Spleen (tissue), 11 donors: ENCODE data around the gene HIVEP3. TPM values are rescaled to one million over a fixed set of nuclear protein-coding genes. Genes with fewer than 3 reads are reported as not detected.

Experiments used
- DNase-seq: peaks from one replicate; pipeline ENCODE4 v3.0.0-alpha.2; 2020
- H3K27ac ChIP-seq, 8 donors: fragments of 200-600 bp; sonication (generic) in 7 of 8; 1 replicate in 4 of 8; 2 replicates in 4 of 8; pipeline versions ENCODE4 v1.5.0 to v1.8.0; 2016 to 2021; ENCODE audit warnings: inconsistent platforms in 4 of 8, mild to moderate bottlenecking in 4 of 8, moderate library complexity in 1 of 8
- H3K27me3 ChIP-seq, 7 donors: fragments of 200-600 bp; sonication (generic) in 6 of 7; replicated peaks in 1 of 7; 1 replicate in 4 of 7; 2 replicates in 3 of 7; pipeline versions ENCODE4 v1.5.0 to v1.8.0; 2016 to 2021; ENCODE audit warnings: inconsistent platforms in 3 of 7, mild to moderate bottlenecking in 1 of 7
- H3K36me3 ChIP-seq, 6 donors: fragments of 200-600 bp; sonication (generic) in 5 of 6; 1 replicate in 4 of 6; 2 replicates in 2 of 6; pipeline versions ENCODE4 v1.5.0 to v1.8.0; 2016 to 2021; ENCODE audit warnings: inconsistent platforms in 2 of 6
- H3K4me1 ChIP-seq, 6 donors: fragments of 200-600 bp; sonication (generic) in 5 of 6; 1 replicate in 3 of 6; 2 replicates in 3 of 6; pipeline versions ENCODE4 v1.5.0 to v1.8.0; 2016 to 2021; ENCODE audit warnings: inconsistent platforms in 3 of 6
- H3K4me3 ChIP-seq, 8 donors: fragments of 200-600 bp; sonication (generic) in 7 of 8; 1 replicate in 4 of 8; 2 replicates in 4 of 8; pipeline versions ENCODE4 v1.5.0 to v1.8.0; 2016 to 2021; ENCODE audit warnings: inconsistent platforms in 4 of 8, mild to moderate bottlenecking in 4 of 8, moderate library complexity in 2 of 8
- H3K9me3 ChIP-seq, 8 donors: fragments of 200-600 bp; sonication (generic) in 7 of 8; 1 replicate in 4 of 8; 2 replicates in 4 of 8; pipeline versions ENCODE4 v1.5.0 to v1.8.0; 2016 to 2021; ENCODE audit warnings: inconsistent platforms in 4 of 8
- POLR2A ChIP-seq, 3 donors: fragments of 450-650 bp; IDR thresholded peaks; one replicate each; pipeline ENCODE4 v1.5.1; 2017; ENCODE audit warnings: antibody characterized with exemption in 3 of 3, mild to moderate bottlenecking in 1 of 3
- POLR2AphosphoS5 ChIP-seq, 3 donors: sonication (generic); formaldehyde crosslinking; IDR thresholded peaks; one replicate each; pipeline ENCODE4 v1.5.1; 2017; ENCODE audit warnings: antibody characterized with exemption in 3 of 3
- WGBS, 5 donors: extraction: QIAGEN DNeasy Blood & Tissue Kit in 3 of 5; methylation state at CpG; one replicate each; pipeline versions ENCODE4 v1.1.5 to v1.1.7; 2013 to 2018; 5-methylcytosine and 5-hydroxymethylcytosine counted together
- intact Hi-C: fragments of 100-400 bp; cut with DNase I; formaldehyde crosslinking; loops from one replicate; pipeline ENCODE4 v1.15.0; 2023; ENCODE audit warnings: low total_unique reads
- polyA plus RNA-seq, 3 donors: library from polyadenylated mRNA; stranded (reverse); fragments of 200-250 nt; gene quantifications; one replicate each; pipeline ENCODE4 v1.2.1, GENCODE V29; 2013
- total RNA-seq, 7 donors: library from RNA; depleted of rRNA in 3 of 7; stranded (reverse); fragments of >200 nt in 3 of 7; fragmentation: NEBNext Ultra II Directional in 4 of 7; extraction: Animal tissue kit (Norgen Biotek cat#: 25700) in 4 of 7; gene quantifications; one replicate each; pipeline versions ENCODE4 v1.1.0 to v1.2.1, GENCODE V29; 2016 to 2021
- TF ChIP-seq, protein P1 (sequence below), 11 experiments: fragments of 200-600 bp in 7 of 11; fragments of 450-650 bp in 4 of 11; sonication (generic) in 4 of 11; IDR thresholded peaks in 8 of 11; conservative IDR thresholded peaks in 3 of 11; 1 replicate in 7 of 11; 2 replicates in 4 of 11; pipeline versions ENCODE4 v1.4.0 to v1.8.0; 2016 to 2021; ENCODE audit warnings: antibody characterized with exemption in 11 of 11, inconsistent platforms in 4 of 11, mild to moderate bottlenecking in 1 of 11
- donor health status: healthy with polysubstance abuse.
- donor health status: DM: no; HTN: no; CAD: no; lungs with moderate emphysema.
- donor health status: DM: no; HTN: no; CAD: no.
- donor health status: Bipolar disorder and iron deficiency.
- donor health status: healthy.
- donor health status: DM: no; HTN: no; CAD: no.
- donor health status: DM: yes; HTN: yes; CAD: no.

HIVEP3 gene
- total and polyA plus RNA-seq, 10 donors: 2.4 to 21.2 (median 8.2) TPM

GRCh38 chr1:41855713-41856112 is 63.0 kb downstream of the HIVEP3 start:
- peaks cover 0 to 20% (median 2%) of the 10 kb centered on the region in 6 donors for H3K4me1 ChIP-seq
- H3K27ac ChIP-seq: no peak overlapping the region
- H3K27me3 ChIP-seq: no peaks in the 10 kb centered on the region
- TF ChIP-seq, protein P1, sequence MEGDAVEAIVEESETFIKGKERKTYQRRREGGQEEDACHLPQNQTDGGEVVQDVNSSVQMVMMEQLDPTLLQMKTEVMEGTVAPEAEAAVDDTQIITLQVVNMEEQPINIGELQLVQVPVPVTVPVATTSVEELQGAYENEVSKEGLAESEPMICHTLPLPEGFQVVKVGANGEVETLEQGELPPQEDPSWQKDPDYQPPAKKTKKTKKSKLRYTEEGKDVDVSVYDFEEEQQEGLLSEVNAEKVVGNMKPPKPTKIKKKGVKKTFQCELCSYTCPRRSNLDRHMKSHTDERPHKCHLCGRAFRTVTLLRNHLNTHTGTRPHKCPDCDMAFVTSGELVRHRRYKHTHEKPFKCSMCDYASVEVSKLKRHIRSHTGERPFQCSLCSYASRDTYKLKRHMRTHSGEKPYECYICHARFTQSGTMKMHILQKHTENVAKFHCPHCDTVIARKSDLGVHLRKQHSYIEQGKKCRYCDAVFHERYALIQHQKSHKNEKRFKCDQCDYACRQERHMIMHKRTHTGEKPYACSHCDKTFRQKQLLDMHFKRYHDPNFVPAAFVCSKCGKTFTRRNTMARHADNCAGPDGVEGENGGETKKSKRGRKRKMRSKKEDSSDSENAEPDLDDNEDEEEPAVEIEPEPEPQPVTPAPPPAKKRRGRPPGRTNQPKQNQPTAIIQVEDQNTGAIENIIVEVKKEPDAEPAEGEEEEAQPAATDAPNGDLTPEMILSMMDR (IDR thresholded peaks at IDR 0.05 in 8 of 11, conservative IDR thresholded peaks at IDR 0.05 in 3 of 11): no peak
- TF ChIP-seq POLR2AphosphoS5 (IDR thresholded peaks at IDR 0.05): no peak
- TF ChIP-seq POLR2A (IDR thresholded peaks at IDR 0.05): no peak
- intact Hi-C loops: no loop called here
- no peaks in the 10 kb centered on the region for H3K36me3 ChIP-seq
- H3K9me3 ChIP-seq: no peaks in the 10 kb centered on the region
- DNase-seq: no peak
- H3K4me3 ChIP-seq: no peak overlapping the region
- 84 to 95% (median 89%) methylated on average over 2 of the region's 2 CpGs for WGBS, 5 donors

GRCh38 chr1:41853907-41854306 is 64.8 kb downstream of the HIVEP3 start:
- Histone ChIP-seq H3K27me3 (no peaks in the 10 kb centered on the region), H3K27ac (no peak overlapping the region), H3K9me3 (no peaks in the 10 kb centered on the region), H3K36me3 (no peaks in the 10 kb centered on the region), H3K4me3 (no peak overlapping the region), H3K4me1 (peaks cover 0 to 9% (median 5%) of the 10 kb centered on the region in 6 donors)
- 87 to 93% (median 92%) methylated on average over 6 of the region's 6 CpGs for WGBS, 5 donors
- DNase-seq: no peak
- intact Hi-C loops: no loop called here
- TF ChIP-seq, protein P1 (IDR thresholded peaks at IDR 0.05 in 8 of 11, conservative IDR thresholded peaks at IDR 0.05 in 3 of 11): no peak
- no peak for TF ChIP-seq POLR2A (IDR thresholded peaks at IDR 0.05)

GRCh38 chr1:41852091-41852490 is 66.6 kb downstream of the HIVEP3 start:
- 87 to 98% (median 91%) methylated on average over 6 to 7 of the region's 7 CpGs for WGBS, 5 donors
- H3K27ac ChIP-seq: no peak overlapping the region
- DNase-seq: no peak

DNA sequence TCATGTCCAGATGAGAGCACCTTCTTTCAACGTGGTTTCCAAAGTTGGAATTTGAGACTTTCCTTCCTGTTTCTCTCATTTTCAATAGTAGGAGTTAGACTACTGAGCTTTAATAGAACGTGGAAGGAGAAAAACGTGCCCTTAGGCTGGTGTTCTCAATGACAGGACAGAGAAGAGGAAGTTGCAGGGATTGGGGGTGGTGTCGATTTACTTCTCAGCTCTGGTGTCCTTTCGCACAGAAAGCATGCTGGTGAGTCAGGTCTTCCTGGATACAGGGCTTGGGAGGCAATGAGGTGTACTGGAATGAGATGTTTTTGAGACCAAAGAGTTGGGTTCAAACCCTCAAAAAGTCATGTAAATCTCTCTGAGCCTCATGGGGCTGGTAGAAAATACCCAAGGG is 67.1 kb downstream of the HIVEP3 start:
- WGBS, 5 donors: 32 to 46% (median 39%) methylated on average over 5 of the region's 5 CpGs
- H3K27ac ChIP-seq: no peak overlapping the region
- no peaks in the 10 kb centered on the region for H3K36me3 ChIP-seq
- H3K4me1 ChIP-seq: peaks cover 0 to 14% (median 8%) of the 10 kb centered on the region in 6 donors
- TF ChIP-seq POLR2A (IDR thresholded peaks at IDR 0.05) (no peak), POLR2AphosphoS5 (IDR thresholded peaks at IDR 0.05) (no peak)
- TF ChIP-seq, protein P1 (IDR thresholded peaks at IDR 0.05 in 8 of 11, conservative IDR thresholded peaks at IDR 0.05 in 3 of 11): no peak
- no peak for DNase-seq
- H3K9me3 ChIP-seq: no peaks in the 10 kb centered on the region
- intact Hi-C loops: no loop called here
- no peaks in the 10 kb centered on the region for H3K27me3 ChIP-seq
- no peak overlapping the region for H3K4me3 ChIP-seq

More at GRCh38 chr1:41852091-41852490, 66.6 kb downstream of the HIVEP3 start:
- Histone ChIP-seq H3K9me3 (no peaks in the 10 kb centered on the region), H3K4me3 (no peak overlapping the region), H3K4me1 (peaks cover 0 to 14% (median 8%) of the 10 kb centered on the region in 6 donors), H3K36me3 (no peaks in the 10 kb centered on the region), H3K27me3 (no peaks in the 10 kb centered on the region)
- intact Hi-C loops: no loop called here
- TF ChIP-seq, protein P1 (IDR thresholded peaks at IDR 0.05 in 8 of 11, conservative IDR thresholded peaks at IDR 0.05 in 3 of 11): no peak
- no peak for TF ChIP-seq POLR2A (IDR thresholded peaks at IDR 0.05)
- no peak for TF ChIP-seq POLR2AphosphoS5 (IDR thresholded peaks at IDR 0.05)
